WTC11 (cell line): Measurements from ENCODE around the gene IL11RA. TPM values are rescaled to one million over a fixed set of nuclear protein-coding genes. Genes with fewer than 3 reads are reported as not detected.

ENCODE experiments used
- ATAC-seq: fragments of 200-7000 bp; cut with Tn5 transposase; 2 replicates; pipeline ENCODE4 v1.10.0; 2021; ENCODE audit warnings: mild to moderate bottlenecking, moderate library complexity
- CTCF ChIA-PET: fragments of 300-600 bp; sonication (Branson Sonifier 250); formaldehyde crosslinking; loops from one replicate; lab custom pipeline; 2021; ENCODE audit warnings: antibody characterized with exemption; lab: Charles Lee
- POLR2A ChIA-PET: fragments of 350-600 bp; sonication (Branson Sonifier 250); formaldehyde crosslinking; loops from one replicate; lab custom pipeline; 2021; ENCODE audit warnings: antibody characterized with exemption; lab: Charles Lee
- DNase-seq: peaks from one replicate; pipeline ENCODE4 v3.0.0; 2021; ENCODE audit warnings: low spot score
- H3K27ac Mint-ChIP-seq: 2 replicates; pipeline ENCODE4 v1.8.0; 2021; ENCODE audit warnings: mixed read lengths
- H3K27me3 Mint-ChIP-seq: 2 replicates; pipeline ENCODE4 v1.8.0; 2021; ENCODE audit warnings: low read depth, mild to moderate bottlenecking, moderate library complexity, mixed read lengths
- H3K36me3 Mint-ChIP-seq: 2 replicates; pipeline ENCODE4 v1.8.0; 2021; ENCODE audit warnings: mixed read lengths
- H3K4me1 Mint-ChIP-seq: 2 replicates; pipeline ENCODE4 v1.8.0; 2022; ENCODE audit warnings: mixed read lengths
- H3K4me3 Mint-ChIP-seq: 2 replicates; pipeline ENCODE4 v1.8.0; 2021; ENCODE audit warnings: mild to moderate bottlenecking, moderate library complexity, mixed read lengths
- H3K9me3 Mint-ChIP-seq: 2 replicates; pipeline ENCODE4 v1.8.0; 2021; ENCODE audit warnings: mixed read lengths
- ARID4B ChIP-seq: sonication (generic); formaldehyde crosslinking; IDR thresholded peaks from 2 replicates; pipeline ENCODE4 v1.8.0; 2023; ENCODE audit warnings: missing genetic modification reagents, mild to moderate bottlenecking, borderline replicate concordance
- CREB1 ChIP-seq: sonication (generic); formaldehyde crosslinking; IDR thresholded peaks from 2 replicates; pipeline ENCODE4 v1.8.0; 2023; ENCODE audit warnings: mild to moderate bottlenecking, missing genetic modification reagents
- E2F4 ChIP-seq: sonication (generic); formaldehyde crosslinking; IDR thresholded peaks from 2 replicates; pipeline ENCODE4 v1.8.1; 2022; ENCODE audit warnings: low read depth, mild to moderate bottlenecking, moderate library complexity, missing genetic modification reagents, borderline replicate concordance
- EMX1 ChIP-seq: fragments of 250-450 bp; sonication (Bioruptor Pico); IDR thresholded peaks from 2 replicates; pipeline ENCODE4 v1.8.0; 2021; ENCODE audit warnings: mild to moderate bottlenecking
- ERG ChIP-seq: fragments of 250-450 bp; sonication (Bioruptor Pico); IDR thresholded peaks from 2 replicates; pipeline ENCODE4 v1.8.0; 2021; ENCODE audit warnings: mild to moderate bottlenecking
- ETV6 ChIP-seq: sonication (generic); formaldehyde crosslinking; IDR thresholded peaks from 2 replicates; pipeline ENCODE4 v1.8.1; 2022; ENCODE audit warnings: mild to moderate bottlenecking, missing genetic modification reagents
- GRHL2 ChIP-seq: fragments of 250-450 bp; sonication (Bioruptor Pico); IDR thresholded peaks from 2 replicates; pipeline ENCODE4 v1.8.0; 2022; ENCODE audit warnings: mild to moderate bottlenecking, moderate library complexity; ENCODE audit not compliant: insufficient replicate concordance, severe bottlenecking
- HMGXB4 ChIP-seq: sonication (generic); formaldehyde crosslinking; IDR thresholded peaks from 2 replicates; pipeline ENCODE4 v1.8.1; 2023; ENCODE audit warnings: mild to moderate bottlenecking, moderate library complexity, missing genetic modification reagents
- JAZF1 ChIP-seq: fragments of 250-450 bp; sonication (Bioruptor Pico); IDR thresholded peaks from 2 replicates; pipeline ENCODE4 v1.9.0; 2021; ENCODE audit warnings: moderate library complexity, mild to moderate bottlenecking, inconsistent platforms
- MXD4 ChIP-seq: fragments of 250-450 bp; sonication (Bioruptor Pico); IDR thresholded peaks from 2 replicates; pipeline ENCODE4 v1.8.0; 2021; ENCODE audit warnings: mild to moderate bottlenecking, moderate library complexity, borderline replicate concordance
- NFATC4 ChIP-seq: fragments of 250-450 bp; sonication (Bioruptor Pico); IDR thresholded peaks from 2 replicates; pipeline ENCODE4 v1.9.0; 2021; ENCODE audit warnings: mild to moderate bottlenecking
- SMAD4 ChIP-seq: sonication (generic); formaldehyde crosslinking; IDR thresholded peaks from 2 replicates; pipeline ENCODE4 v1.8.0; 2022; ENCODE audit warnings: mild to moderate bottlenecking, missing genetic modification reagents
- SOX15 ChIP-seq: fragments of 250-450 bp; sonication (Bioruptor Pico); IDR thresholded peaks from 2 replicates; pipeline ENCODE4 v1.9.0; 2021; ENCODE audit warnings: mild to moderate bottlenecking
- USF1 ChIP-seq: sonication (generic); formaldehyde crosslinking; IDR thresholded peaks from 2 replicates; pipeline ENCODE4 v1.8.0; 2022; ENCODE audit warnings: mild to moderate bottlenecking, missing genetic modification reagents
- ZNF263 ChIP-seq: sonication (generic); formaldehyde crosslinking; IDR thresholded peaks from 2 replicates; pipeline ENCODE4 v1.8.1; 2022; ENCODE audit warnings: low read depth, mild to moderate bottlenecking, moderate library complexity, missing genetic modification reagents
- ZNF281 ChIP-seq: sonication (generic); formaldehyde crosslinking; IDR thresholded peaks from 2 replicates; pipeline ENCODE4 v1.8.0; 2023; ENCODE audit warnings: mild to moderate bottlenecking, missing genetic modification reagents
- ZNF317 ChIP-seq: sonication (generic); formaldehyde crosslinking; IDR thresholded peaks from 2 replicates; pipeline ENCODE4 v1.8.1; 2023; ENCODE audit warnings: low read depth, mild to moderate bottlenecking, moderate library complexity, missing genetic modification reagents, borderline replicate concordance
- ZNF416 ChIP-seq: fragments of 250-450 bp; sonication (Bioruptor Pico); IDR thresholded peaks from 2 replicates; pipeline ENCODE4 v1.9.0; 2021; ENCODE audit warnings: mild to moderate bottlenecking, inconsistent platforms
- ZNF671 ChIP-seq: fragments of 250-450 bp; sonication (Bioruptor Pico); IDR thresholded peaks from 2 replicates; pipeline ENCODE4 v1.8.0; 2021; ENCODE audit warnings: mild to moderate bottlenecking
- total RNA-seq: library from RNA; stranded (reverse); gene quantifications from 3 replicates; pipeline ENCODE4 v1.2.3, GENCODE V29; 2021

Gene IL11RA
- total RNA-seq, 1 experiment from 2014 or later = 8.6 TPM

GRCh38 chr9:34671307-34671706, 19.3 kb downstream of the IL11RA start:
- Mint-ChIP-seq H3K27me3 (peaks cover 10% of the 10 kb centered on the region), H3K4me1 (peaks cover 5% of the 10 kb centered on the region), H3K36me3 (peaks cover 24% of the 10 kb centered on the region), H3K27ac (no peak overlapping the region), H3K9me3 (peaks cover 20% of the 10 kb centered on the region), H3K4me3 (no peak overlapping the region)
- TF ChIP-seq ETV6 (CRISPR knock-in tag) (no peak), ZNF671 (CRISPR knock-in tag) (no peak), ZNF263 (CRISPR knock-in tag) (no peak), ZNF317 (CRISPR knock-in tag) (no peak), EMX1 (CRISPR knock-in tag) (no peak), GRHL2 (no peak), SOX15 (CRISPR knock-in tag) (no peak), ERG (CRISPR knock-in tag) (no peak), SMAD4 (CRISPR knock-in tag) (no peak), NFATC4 (CRISPR knock-in tag) (no peak), ZNF416 (CRISPR knock-in tag) (no peak), ARID4B (CRISPR knock-in tag) (no peak), MXD4 (CRISPR knock-in tag) (no peak), ZNF281 (no peak), JAZF1 (CRISPR knock-in tag) (no peak), USF1 (CRISPR knock-in tag) (no peak), E2F4 (CRISPR knock-in tag) (no peak), CREB1 (CRISPR knock-in tag) (no peak), HMGXB4 (CRISPR knock-in tag) (no peak)
- no peak for DNase-seq
- POLR2A ChIA-PET = no interaction called here
- CTCF ChIA-PET = no interaction called here
- ATAC-seq = no peak
